ENCODE results near the gene GYS1.

GYS1 gene

GRCh38 chr19:48963371-48964204 lies 29.5 kb downstream of the GYS1 start:
- DNase-seq: peak; percentile 81

- no peak for DNase-seq
These were observed 30.3 kb downstream of the GYS1 start for GRCh38 chr19:48962849-48963165.

- peak; percentile 37 for DNase-seq
These were observed 30.9 kb downstream of the GYS1 start for GRCh38 chr19:48962029-48962848.

- no peak for DNase-seq
These were observed 31.5 kb downstream of the GYS1 start for GRCh38 chr19:48961673-48962028.

GRCh38 chr19:48961051-48961649 lies 32.0 kb downstream of the GYS1 start:
- DNase-seq: no peak

- DNase-seq: no peak
These were observed 33.5 kb downstream of the GYS1 start for GRCh38 chr19:48959341-48960239.

GRCh38 chr19:48958006-48958405 lies 35.1 kb downstream of the GYS1 start:
- no peak for DNase-seq

GRCh38 chr19:48955308-48955958 lies 37.7 kb downstream of the GYS1 start:
- no peak for DNase-seq

- DNase-seq: peak; percentile 98
These were observed 38.4 kb downstream of the GYS1 start, which contains the start of gene BAX for GRCh38 chr19:48954595-48955307. Gene BAX (plus strand): TSS chr19:48954875. CDS start chr19:48954929, 54 bp downstream.

- no peak for DNase-seq
These were observed 39.0 kb downstream of the GYS1 start for GRCh38 chr19:48953990-48954594.

- DNase-seq: no peak
These were observed 40.0 kb downstream of the GYS1 start for GRCh38 chr19:48953141-48953540.

- no peak for DNase-seq
These were observed 42.1 kb downstream of the GYS1 start for GRCh38 chr19:48950830-48951519.

GRCh38 chr19:48950159-48950558 lies 43.0 kb downstream of the GYS1 start:
- no peak for DNase-seq

GRCh38 chr19:48947258-48947542 lies 45.9 kb downstream of the GYS1 start:
- no peak for DNase-seq

- DNase-seq: no peak
These were observed 46.4 kb downstream of the GYS1 start for GRCh38 chr19:48946463-48947257.

GRCh38 chr19:48945817-48946216 lies 47.3 kb downstream of the GYS1 start:
- no peak for DNase-seq

GRCh38 chr19:48945415-48945814 lies 47.7 kb downstream of the GYS1 start:
- DNase-seq: no peak

GRCh38 chr19:48943081-48943480 lies 50.0 kb downstream of the GYS1 start:
- DNase-seq: no peak

- DNase-seq: no peak
These were observed 52.2 kb downstream of the GYS1 start for GRCh38 chr19:48940902-48941301.

- DNase-seq: no peak
These were observed 54.9 kb downstream of the GYS1 start for GRCh38 chr19:48938256-48938655.

Measured in activated CD4-positive, alpha-beta T cell treated with anti-CD3 and anti-CD28 coated beads for 48 hours (primary cell).